Measurements from ENCODE around the gene PIK3C2G. TPM values are rescaled to one million over a fixed set of nuclear protein-coding genes. Genes with fewer than 3 reads are reported as not detected.
"Not testable (repeated sequence)": the region's sequence is repeated elsewhere in the genome, so short reads cannot be mapped to it uniquely, and the experiment has no call there.

Gene PIK3C2G
- total RNA-seq, 1 donor from 2014 or later = not detected

- Mint-ChIP-seq H3K27ac (ENCODE audit: unreplicated experiment) (no peak overlapping the region), H3K9me3 (ENCODE audit: low read depth) (peaks cover 7% of the 10 kb centered on the region), H3K36me3 (ENCODE audit: low read depth) (no peaks in the 10 kb centered on the region), H3K4me3 (ENCODE audit: unreplicated experiment) (no peak overlapping the region), H3K4me1 (ENCODE audit: low read depth) (peaks cover 10% of the 10 kb centered on the region), H3K27me3 (ENCODE audit: low read depth) (peaks cover 3% of the 10 kb centered on the region)
- TF ChIP-seq, protein P1, sequence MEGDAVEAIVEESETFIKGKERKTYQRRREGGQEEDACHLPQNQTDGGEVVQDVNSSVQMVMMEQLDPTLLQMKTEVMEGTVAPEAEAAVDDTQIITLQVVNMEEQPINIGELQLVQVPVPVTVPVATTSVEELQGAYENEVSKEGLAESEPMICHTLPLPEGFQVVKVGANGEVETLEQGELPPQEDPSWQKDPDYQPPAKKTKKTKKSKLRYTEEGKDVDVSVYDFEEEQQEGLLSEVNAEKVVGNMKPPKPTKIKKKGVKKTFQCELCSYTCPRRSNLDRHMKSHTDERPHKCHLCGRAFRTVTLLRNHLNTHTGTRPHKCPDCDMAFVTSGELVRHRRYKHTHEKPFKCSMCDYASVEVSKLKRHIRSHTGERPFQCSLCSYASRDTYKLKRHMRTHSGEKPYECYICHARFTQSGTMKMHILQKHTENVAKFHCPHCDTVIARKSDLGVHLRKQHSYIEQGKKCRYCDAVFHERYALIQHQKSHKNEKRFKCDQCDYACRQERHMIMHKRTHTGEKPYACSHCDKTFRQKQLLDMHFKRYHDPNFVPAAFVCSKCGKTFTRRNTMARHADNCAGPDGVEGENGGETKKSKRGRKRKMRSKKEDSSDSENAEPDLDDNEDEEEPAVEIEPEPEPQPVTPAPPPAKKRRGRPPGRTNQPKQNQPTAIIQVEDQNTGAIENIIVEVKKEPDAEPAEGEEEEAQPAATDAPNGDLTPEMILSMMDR (IDR thresholded peaks at IDR 0.05) = no peak
- DNase-seq (ENCODE audit: low spot score) = no peak
Measured at GRCh38 chr12:18496156-18496555, 234.8 kb downstream of the PIK3C2G start.

DNA sequence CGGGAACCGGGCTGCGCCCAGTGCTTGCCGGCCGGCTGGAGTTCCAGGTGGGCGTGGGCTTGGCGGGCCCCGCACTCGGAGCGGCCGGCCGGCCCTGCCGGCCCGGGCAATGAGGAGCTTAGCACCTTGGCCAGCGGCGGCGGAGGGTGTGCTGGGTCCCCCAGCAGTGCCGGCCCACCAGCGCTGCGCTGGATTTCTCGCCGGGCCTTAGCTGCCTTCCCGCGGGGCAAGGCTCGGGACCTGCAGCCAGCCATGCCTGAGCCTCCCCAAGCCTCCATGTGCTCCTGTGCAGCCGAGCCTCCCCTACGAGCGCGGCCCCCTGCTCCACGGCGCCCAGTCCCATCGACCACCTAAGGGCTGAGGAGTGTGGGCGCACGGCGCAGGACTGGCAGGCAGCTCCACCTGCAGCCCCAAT lies 238.8 kb downstream of the PIK3C2G start:
- H3K36me3 Mint-ChIP-seq (ENCODE audit: low read depth); H3K27ac Mint-ChIP-seq (ENCODE audit: unreplicated experiment); DNase-seq (ENCODE audit: low spot score); H3K27me3 Mint-ChIP-seq (ENCODE audit: low read depth); H3K4me1 Mint-ChIP-seq (ENCODE audit: low read depth); H3K4me3 Mint-ChIP-seq (ENCODE audit: unreplicated experiment); H3K9me3 Mint-ChIP-seq (ENCODE audit: low read depth): not testable (repeated sequence)

DNA sequence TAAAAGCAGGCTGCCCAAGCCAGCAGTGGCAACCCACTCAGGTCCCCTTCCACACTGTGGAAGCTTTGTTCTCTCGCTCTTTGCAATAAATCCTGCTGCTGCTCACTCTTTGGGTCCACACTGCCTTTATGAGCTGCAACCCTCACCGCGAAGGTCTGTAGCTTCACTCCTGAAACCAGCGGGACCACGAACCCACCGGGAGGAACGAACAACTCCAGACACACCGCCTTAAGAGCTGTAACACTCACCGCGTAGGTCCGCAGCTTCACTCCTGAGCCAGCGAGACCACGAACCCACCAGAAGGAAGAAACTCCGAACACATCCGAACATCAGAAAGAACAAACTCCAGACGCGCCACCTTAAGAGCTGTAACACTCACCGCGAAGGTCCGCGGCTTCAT lies 239.4 kb downstream of the PIK3C2G start:
- not testable (repeated sequence) for H3K27ac Mint-ChIP-seq (ENCODE audit: unreplicated experiment); H3K27me3 Mint-ChIP-seq (ENCODE audit: low read depth); H3K4me3 Mint-ChIP-seq (ENCODE audit: unreplicated experiment); H3K36me3 Mint-ChIP-seq (ENCODE audit: low read depth); DNase-seq (ENCODE audit: low spot score); H3K9me3 Mint-ChIP-seq (ENCODE audit: low read depth); H3K4me1 Mint-ChIP-seq (ENCODE audit: low read depth)

- H3K4me1 Mint-ChIP-seq (ENCODE audit: low read depth) = no peaks in the 10 kb centered on the region
- TF ChIP-seq, protein P1 (IDR thresholded peaks at IDR 0.05) = no peak
- no peaks in the 10 kb centered on the region for H3K36me3 Mint-ChIP-seq (ENCODE audit: low read depth)
- H3K27me3 Mint-ChIP-seq (ENCODE audit: low read depth) = peaks cover 6% of the 10 kb centered on the region
- no peak for DNase-seq (ENCODE audit: low spot score)
- H3K9me3 Mint-ChIP-seq (ENCODE audit: low read depth) = no peaks in the 10 kb centered on the region
- H3K4me3 Mint-ChIP-seq (ENCODE audit: unreplicated experiment) = no peak overlapping the region
- no peak overlapping the region for H3K27ac Mint-ChIP-seq (ENCODE audit: unreplicated experiment)
Measured at GRCh38 chr12:18502422-18502968, 241.2 kb downstream of the PIK3C2G start.

- Mint-ChIP-seq H3K4me1 (ENCODE audit: low read depth) (no peaks in the 10 kb centered on the region), H3K27ac (ENCODE audit: unreplicated experiment) (no peak overlapping the region), H3K36me3 (ENCODE audit: low read depth) (peaks cover 9% of the 10 kb centered on the region), H3K4me3 (ENCODE audit: unreplicated experiment) (no peak overlapping the region), H3K9me3 (ENCODE audit: low read depth) (peaks cover 40% of the 10 kb centered on the region), H3K27me3 (ENCODE audit: low read depth) (peaks cover 4% of the 10 kb centered on the region)
- peak; percentile 87 for DNase-seq (ENCODE audit: low spot score)
- TF ChIP-seq, protein P1 (IDR thresholded peaks at IDR 0.05) = no peak
Measured at GRCh38 chr12:18521461-18521860, 260.1 kb downstream of the PIK3C2G start.

DNA sequence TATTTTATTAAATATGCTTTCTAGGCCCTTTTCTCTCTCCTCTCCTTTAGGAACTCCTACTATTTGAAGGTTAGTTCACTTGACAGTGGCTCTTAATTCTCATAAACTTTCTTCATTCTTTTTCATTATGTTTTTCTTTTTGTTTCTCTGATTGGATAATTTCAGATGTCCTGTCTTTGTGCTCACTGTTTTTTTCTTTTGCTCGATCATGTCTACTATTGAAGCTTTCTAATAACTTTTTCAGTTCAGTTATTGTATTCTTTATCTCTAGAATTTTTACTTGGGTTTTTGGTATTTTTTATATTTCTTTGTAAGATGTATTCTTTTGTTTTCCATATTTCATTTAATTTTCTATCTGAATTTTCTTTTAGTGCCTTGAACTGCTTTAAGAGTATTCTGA lies 261.5 kb downstream of the PIK3C2G start:
- TF ChIP-seq, protein P1 (IDR thresholded peaks at IDR 0.05) = no peak
- Mint-ChIP-seq H3K27me3 (ENCODE audit: low read depth) (peaks cover 2% of the 10 kb centered on the region), H3K27ac (ENCODE audit: unreplicated experiment) (no peak overlapping the region), H3K4me3 (ENCODE audit: unreplicated experiment) (no peak overlapping the region), H3K36me3 (ENCODE audit: low read depth) (peaks cover 9% of the 10 kb centered on the region), H3K9me3 (ENCODE audit: low read depth) (peaks cover 37% of the 10 kb centered on the region), H3K4me1 (ENCODE audit: low read depth) (no peaks in the 10 kb centered on the region)
- no peak for DNase-seq (ENCODE audit: low spot score)

- H3K9me3 Mint-ChIP-seq (ENCODE audit: low read depth); H3K4me3 Mint-ChIP-seq (ENCODE audit: unreplicated experiment); H3K27ac Mint-ChIP-seq (ENCODE audit: unreplicated experiment); H3K36me3 Mint-ChIP-seq (ENCODE audit: low read depth); H3K4me1 Mint-ChIP-seq (ENCODE audit: low read depth); H3K27me3 Mint-ChIP-seq (ENCODE audit: low read depth); DNase-seq (ENCODE audit: low spot score): not testable (repeated sequence)
Measured at GRCh38 chr12:18542497-18542896, 281.2 kb downstream of the PIK3C2G start.
